ENCODE results near the gene APOL6.
"Not testable (repeated sequence)": the region's sequence is repeated elsewhere in the genome, so short reads cannot be mapped to it uniquely, and the experiment has no call there.

The APOL6 gene

GRCh38 chr22:35618427-35619223 is 29.6 kb upstream of the APOL6 start:
- DNase-seq: no peak

DNA sequence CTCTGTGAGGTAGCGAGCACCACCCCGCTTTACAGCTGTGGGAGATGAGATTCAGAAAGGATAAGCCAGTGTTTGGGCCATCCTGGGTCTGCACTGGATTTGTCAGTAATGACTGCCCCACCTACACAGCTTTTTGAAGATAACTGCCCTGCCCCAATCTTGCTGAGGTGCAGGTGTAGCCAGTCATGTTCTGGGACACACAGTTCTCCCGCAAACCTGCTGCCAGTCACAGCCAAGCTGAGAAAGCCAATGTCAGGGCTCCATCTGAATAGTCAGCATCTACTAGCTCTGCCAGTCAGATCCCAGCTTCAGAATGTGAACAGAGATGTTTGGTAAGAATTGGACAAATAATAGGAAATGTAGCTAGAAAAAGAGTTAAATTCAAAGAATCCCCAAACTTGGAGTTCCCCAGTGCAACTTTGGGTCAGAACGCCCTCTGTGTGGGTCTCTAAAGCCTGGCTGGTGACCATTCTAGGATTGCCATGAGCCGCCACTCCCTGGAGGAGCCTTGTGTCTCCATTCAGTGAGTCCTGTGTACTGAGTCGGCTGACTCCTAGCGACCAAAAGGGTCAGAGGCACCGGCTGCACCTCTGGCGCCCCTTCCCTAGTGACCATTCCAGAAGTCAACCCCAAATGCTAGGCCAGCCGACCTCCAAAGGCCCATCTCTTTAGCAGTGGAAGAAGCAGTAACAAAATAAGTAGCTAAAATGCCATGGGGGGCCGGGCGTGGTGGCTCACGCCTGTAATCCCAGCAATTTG is 28.7 kb upstream of the APOL6 start:
- DNase-seq: no peak

GRCh38 chr22:35620624-35621251 is 27.5 kb upstream of the APOL6 start:
- no peak for DNase-seq

GRCh38 chr22:35621451-35621850 is 26.8 kb upstream of the APOL6 start:
- no peak for DNase-seq

DNA sequence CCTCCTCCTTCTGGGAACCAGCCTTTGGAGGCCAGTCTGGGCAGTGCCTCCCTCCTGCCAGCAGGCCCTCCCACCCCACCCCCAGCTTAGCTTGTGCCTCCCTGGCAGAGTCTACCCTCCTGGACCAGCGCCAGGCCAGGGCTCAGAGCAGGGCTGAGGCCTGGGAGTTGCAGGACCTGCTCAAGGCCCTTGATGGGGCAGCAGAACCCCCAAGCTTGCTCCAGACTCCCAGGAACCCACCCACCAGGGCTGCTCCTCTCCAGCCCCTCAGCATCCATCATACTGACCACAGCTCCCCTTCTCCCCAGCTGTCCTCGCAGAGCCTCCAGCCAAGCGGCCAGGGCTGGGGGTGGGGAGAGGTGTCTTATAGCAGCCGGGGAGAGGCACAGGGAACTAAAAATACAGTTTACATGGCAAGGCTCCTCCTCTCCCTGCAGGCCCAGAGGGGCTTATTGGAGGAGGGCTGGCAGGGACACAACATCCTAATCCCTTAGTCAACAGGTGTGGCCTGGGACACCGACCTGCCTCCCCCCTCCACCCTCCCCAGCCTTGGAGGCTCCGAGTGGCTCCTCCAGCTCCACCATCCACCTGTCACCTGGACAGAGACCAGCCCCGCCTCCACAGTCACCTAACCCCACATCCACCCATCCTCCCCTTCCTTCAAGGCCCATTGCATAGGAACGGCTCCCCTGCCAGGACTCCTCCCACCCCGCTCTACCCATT is 25.9 kb upstream of the APOL6 start:
- no peak for DNase-seq

DNA sequence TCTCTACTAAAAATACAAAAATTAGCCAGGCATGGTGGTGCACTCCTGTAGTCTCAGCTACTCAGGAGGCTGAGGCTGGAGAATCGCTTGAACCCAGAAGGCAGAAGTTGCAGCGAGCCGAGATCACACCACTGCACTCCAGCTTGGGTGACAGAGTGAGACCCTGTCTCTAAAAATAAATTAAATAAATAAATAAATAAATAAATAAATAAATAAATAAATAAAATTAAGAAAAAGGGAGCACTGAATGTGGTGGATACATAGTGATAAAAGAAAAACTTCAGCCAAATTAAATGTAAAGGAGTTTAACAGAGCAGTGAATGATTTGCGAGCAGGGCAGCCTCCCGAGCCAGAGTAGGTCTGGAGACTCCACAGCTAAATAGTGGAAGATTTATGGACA is 24.4 kb upstream of the APOL6 start:
- DNase-seq: not testable (repeated sequence)

DNA sequence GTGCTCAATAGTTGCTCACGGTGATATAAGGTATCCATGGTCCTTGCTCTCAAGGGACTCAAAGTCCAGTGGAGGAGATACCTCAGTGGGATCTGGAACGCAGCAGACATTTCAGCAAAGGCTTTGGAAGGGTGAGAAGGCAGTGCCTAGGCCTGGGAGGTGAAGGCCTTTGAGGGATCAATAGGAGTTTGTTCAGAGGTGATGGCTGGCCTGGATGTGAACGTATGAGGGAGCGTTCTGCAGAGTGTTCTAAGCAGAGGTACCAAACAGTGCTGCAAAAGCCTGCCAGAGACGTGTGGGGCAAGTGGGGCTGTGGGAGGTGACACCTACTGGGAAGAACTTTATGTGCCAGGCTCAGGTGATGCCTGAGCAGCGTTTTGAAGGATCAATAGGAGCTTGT is 23.7 kb upstream of the APOL6 start:
- DNase-seq: no peak

GRCh38 chr22:35625763-35626432 is 22.3 kb upstream of the APOL6 start:
- no peak for DNase-seq

GRCh38 chr22:35627267-35628041 is 20.8 kb upstream of the APOL6 start:
- DNase-seq: peak; percentile 90

- DNase-seq: no peak
Observed at GRCh38 chr22:35628732-35629131, 19.5 kb upstream of the APOL6 start.

GRCh38 chr22:35629406-35630216 is 18.6 kb upstream of the APOL6 start:
- DNase-seq: peak; percentile 80

DNA sequence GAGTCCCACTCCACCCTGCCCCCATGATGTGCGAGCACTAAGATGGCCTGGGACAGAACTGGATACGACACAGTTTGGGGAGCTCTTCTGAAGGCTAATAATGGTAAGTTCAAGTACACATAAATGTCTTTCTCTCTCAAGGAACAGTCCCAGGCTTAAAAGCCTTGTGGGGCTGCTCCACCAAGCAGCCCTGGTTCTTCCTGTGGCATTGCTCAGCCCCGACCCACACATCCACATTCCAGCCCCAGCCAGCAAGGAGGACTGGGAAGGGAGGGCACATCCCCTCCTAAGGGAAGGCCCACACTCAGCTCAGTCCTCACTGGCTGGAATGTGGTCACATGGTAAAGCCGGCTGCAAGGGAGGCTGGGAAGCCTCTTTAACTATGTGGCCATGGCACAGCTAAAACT is 17.9 kb upstream of the APOL6 start:
- DNase-seq: no peak

DNA sequence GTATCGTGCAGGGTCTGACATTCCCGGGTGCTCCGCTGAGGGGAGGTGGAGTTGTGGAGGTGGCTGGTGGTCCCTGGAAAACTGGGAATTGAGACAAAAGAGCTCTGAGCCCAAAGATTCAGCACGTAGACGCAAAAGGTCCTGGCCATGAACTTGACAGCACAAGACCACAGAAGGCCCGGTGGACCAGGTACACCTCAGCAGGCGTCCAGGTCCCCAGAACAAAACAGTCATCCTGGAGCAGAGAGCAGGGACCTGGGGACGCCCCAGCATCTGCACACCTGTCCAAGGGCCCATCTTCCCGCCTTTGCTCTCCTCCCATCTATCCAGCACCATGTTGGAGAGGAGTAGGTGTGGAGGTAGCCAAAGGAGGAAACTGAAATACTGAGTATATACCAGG is 17.4 kb upstream of the APOL6 start:
- DNase-seq: no peak

GRCh38 chr22:35631597-35631996 is 16.6 kb upstream of the APOL6 start:
- peak; percentile 49 for DNase-seq

- DNase-seq: no peak
Observed at GRCh38 chr22:35632935-35633334, 15.3 kb upstream of the APOL6 start.

GRCh38 chr22:35633520-35633919 is 14.7 kb upstream of the APOL6 start:
- DNase-seq: no peak

DNA sequence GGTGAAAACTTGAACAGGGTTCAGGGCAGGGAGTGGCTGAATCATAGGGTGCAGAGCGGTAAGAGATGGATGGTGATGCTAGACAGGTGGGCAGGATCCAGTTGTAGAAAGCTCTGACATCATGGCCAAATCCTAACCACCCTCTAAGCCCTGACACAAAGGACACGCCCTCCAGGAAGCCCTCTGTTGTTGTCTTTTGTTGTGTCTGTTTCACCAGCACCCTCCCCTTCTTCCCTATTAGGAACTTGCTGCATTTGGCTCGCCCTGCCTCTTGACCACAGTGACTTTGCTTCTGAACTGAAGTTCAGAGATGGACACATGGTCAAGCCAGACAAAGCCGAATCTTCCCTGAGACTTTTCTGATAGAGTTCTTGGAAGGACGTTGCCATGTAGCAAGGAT is 14.2 kb upstream of the APOL6 start:
- DNase-seq: peak; percentile 18

DNA sequence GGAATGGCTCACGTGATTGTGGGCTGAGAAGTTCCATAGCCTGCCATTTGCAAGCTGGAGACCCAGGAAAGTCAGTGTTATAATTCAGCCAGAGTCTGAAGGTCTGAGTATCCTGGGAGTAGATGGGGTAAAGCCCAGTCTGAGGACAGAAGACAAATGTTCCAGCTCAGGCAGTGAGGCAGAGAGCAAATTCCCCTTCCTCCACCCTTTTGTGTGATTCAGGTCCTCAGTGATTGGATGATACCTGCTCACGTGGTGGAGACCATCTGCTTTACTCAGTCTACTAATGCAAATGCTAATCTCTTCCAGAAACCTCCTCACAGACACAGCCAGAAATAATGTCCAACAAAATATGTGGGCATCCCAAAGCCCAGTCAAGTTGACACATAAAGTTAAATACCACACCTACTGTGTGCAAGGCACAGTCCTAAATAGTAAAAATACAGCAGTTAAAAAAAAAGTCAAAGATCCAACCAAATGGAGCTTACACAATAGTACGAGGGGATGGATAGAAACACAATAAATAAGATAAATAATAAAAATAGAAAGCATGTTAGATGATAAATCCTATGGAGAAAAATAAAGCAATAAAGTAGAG is 13.2 kb upstream of the APOL6 start:
- no peak for DNase-seq

DNA sequence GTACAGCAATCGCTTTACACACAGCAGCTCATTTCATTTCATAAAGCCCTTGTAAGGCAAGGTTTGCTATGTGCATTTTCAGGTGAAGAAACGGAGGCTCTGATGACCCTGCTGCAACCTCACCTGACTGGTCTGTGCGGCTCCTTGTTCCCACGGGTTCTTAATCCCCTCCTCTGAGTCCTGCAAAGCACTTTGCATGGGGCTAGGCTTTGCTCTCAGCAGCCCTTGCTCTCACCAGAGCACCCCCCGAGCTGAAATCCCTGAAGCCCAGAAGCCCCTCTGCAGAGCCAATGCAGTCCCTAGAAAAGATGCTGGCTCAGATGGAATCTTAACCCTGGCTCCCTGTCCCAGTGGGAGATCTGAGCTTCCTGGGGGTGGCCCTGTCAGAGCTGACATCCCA is 11.0 kb upstream of the APOL6 start:
- DNase-seq: no peak

DNA sequence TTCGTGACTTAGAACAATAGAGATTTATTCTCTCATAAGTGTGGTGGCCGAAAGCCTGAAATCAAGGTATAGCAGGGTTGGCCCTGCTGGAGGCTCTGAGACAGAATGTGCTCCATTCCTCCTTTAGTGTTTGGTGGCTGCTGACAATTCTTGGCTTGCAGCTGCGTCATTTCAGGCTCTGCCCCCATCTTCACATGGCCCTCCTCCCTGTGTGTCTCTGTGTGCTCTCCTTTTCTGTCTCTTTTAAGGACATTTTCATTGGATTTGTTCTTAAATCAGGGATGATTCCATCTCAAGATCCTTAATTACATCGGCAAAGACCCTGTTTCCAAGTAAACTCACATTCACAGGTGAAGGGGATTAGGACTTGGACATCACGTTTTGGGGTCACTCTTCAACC is 10.2 kb upstream of the APOL6 start:
- DNase-seq: no peak

DNA sequence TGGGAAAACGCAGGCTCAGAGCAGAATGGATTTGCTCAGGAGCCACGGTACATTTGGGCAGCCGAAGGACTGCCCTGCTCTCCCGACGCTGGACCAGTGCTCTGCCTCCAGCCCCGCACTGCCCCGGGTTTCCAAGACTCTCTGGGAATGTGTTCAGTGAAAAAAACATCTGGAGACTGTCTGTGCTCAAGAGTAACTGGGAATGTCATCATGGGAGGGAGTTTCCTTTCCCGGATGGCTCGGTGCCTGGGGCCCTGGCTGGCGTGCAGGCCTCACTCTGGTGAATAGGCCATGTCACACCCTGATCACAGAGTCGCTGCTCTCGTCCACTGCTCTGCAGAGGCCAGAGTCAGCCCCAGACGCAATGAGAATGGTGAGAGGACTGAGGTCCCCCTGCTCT is 9.8 kb upstream of the APOL6 start:
- no peak for DNase-seq

All from suppressor macrophage treated with lipopolysaccharide for 4 hours (primary cell).